NCI-H446 (cell line): ENCODE measurements around the gene LARGE1.

Experiments used
- DNase-seq, 2 experiments: peaks; one replicate each; lab custom pipeline; 2025; lab: John Stamatoyannopoulos, UW

LARGE1 gene

GRCh38 chr22:33657670-33658069 lies 262.6 kb downstream of the LARGE1 start:
- no peak for DNase-seq

- DNase-seq, result no peak
These were observed 263.3 kb downstream of the LARGE1 start for GRCh38 chr22:33656808-33657628.

- DNase-seq, result no peak
These were observed 265.9 kb downstream of the LARGE1 start for GRCh38 chr22:33654173-33654895.

GRCh38 chr22:33653532-33654063 lies 266.7 kb downstream of the LARGE1 start:
- DNase-seq, result no peak

- DNase-seq, result no peak
These were observed 267.7 kb downstream of the LARGE1 start for GRCh38 chr22:33652615-33653014.

DNA sequence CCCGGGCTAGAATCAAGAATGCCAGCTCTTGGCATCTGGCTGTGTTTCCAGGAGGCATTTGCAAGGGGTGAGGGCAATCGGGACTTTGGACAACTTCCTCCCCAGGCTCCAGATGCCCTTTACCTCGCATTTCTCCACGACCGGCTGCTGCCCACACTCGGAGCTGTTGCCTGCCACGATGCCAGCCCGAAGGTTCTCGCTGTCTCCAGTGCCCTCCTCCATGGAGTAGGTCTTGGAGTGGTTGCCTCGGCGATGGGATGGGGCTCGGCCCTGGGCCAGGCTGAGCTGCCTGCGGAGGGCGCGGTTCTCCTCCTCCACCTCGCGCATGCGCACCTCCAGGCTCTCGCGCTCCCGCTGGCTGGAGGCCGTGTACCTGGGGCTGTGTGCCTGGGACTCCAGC lies 270.0 kb downstream of the LARGE1 start:
- DNase-seq, result no peak

GRCh38 chr22:33648478-33648877 lies 271.8 kb downstream of the LARGE1 start:
- no peak for DNase-seq

GRCh38 chr22:33640900-33641299 lies 279.4 kb downstream of the LARGE1 start:
- no peak for DNase-seq

DNA sequence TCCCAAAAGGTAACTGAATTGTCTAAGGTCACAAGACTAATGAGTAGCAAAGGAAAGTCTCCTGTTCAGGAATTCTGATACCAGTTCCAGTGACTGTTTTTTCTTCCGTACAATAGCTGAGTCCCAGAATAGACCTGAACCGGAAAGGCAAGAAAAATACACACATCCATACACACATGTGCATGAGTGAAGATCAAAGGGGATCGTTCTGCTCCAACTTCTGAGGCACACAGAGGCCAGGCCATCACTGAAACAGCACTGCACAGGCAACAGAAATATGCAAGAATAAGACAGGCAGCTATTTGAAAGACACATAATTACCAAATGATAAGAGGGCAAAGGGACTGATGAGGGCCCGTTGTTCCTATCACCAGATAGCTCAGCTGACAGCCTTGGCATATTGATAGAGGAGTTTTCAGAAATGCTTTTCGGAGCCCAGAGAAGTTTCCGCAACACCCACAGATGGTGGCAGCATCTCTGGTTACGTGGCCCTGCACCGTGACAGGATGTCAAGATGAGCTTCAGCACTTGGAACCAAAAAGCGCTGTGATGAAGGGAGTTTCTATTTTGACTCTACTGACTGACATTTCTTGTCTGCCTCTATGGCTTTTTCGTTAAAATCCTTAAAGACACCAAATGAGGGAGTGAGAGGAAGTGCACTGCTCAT lies 280.6 kb downstream of the LARGE1 start:
- no peak for DNase-seq

DNA sequence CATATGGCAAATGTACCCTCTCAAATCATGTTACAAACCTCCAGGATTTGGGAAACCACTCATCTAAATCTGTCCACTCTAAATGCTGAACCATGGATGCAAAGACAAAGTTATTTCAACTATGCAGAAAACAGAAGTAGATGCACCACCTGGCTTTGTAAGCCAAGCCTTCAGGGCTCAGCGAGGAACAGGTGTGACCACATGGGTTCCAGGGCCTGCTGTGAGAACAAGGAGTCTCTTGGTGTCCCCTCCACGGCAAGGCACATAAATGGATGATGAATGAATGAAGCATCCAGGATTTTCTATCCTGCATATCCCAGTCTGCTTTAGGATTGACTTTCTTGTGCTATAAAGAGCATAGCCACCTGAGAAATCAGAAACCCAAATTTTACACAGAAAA lies 284.5 kb downstream of the LARGE1 start:
- no peak for DNase-seq

- DNase-seq, result no peak
These were observed 288.5 kb downstream of the LARGE1 start for GRCh38 chr22:33631777-33632176.

DNA sequence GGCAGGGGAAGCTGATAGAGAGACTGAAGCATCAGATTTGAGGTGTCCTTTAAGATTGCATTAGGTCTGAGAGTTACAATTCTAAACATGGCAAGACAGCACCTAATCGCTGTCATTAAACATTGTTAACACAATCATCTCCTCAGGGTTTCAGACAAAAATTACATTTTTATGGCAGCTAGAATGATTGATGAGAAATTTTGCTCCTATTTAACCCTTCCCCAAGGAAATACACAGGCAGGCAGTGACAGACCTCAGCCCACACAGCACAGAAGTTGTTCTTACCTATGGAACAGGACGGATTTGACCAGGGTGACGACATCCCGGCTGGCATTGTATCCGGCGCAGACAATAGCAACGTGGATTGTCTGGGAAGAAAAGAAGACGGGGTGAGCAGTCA lies 294.3 kb downstream of the LARGE1 start:
- DNase-seq, result no peak

- DNase-seq, result no peak
These were observed 300.2 kb downstream of the LARGE1 start for GRCh38 chr22:33620085-33620484.

- no peak for DNase-seq
These were observed 313.8 kb downstream of the LARGE1 start for GRCh38 chr22:33606504-33606903.

- no peak for DNase-seq
These were observed 314.6 kb downstream of the LARGE1 start for GRCh38 chr22:33605666-33606065.

- no peak for DNase-seq
These were observed 315.1 kb downstream of the LARGE1 start for GRCh38 chr22:33605221-33605620.

- DNase-seq, result no peak
These were observed 319.2 kb downstream of the LARGE1 start for GRCh38 chr22:33601062-33601461.

DNA sequence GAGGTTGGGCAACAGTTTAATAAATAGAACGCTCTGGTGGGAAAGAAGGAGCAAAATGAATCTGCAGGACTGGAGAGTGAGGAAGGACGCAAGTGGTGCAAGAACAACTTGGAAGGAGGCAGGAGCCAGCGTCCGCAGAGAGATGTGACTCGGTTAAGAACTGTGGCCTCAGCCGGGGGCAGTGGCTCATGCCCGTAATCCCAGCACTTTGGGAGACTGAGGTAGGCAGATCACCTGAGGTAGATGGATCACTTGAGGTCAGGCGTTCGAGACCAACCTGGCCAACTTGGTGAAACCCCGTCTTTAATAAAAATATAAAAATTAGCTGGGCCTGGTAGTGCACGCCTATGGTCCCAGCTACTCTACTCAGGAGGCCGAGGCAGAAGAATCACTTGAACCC lies 319.7 kb downstream of the LARGE1 start:
- DNase-seq, result no peak

GRCh38 chr22:33600113-33600512 lies 320.2 kb downstream of the LARGE1 start:
- no peak for DNase-seq

DNA sequence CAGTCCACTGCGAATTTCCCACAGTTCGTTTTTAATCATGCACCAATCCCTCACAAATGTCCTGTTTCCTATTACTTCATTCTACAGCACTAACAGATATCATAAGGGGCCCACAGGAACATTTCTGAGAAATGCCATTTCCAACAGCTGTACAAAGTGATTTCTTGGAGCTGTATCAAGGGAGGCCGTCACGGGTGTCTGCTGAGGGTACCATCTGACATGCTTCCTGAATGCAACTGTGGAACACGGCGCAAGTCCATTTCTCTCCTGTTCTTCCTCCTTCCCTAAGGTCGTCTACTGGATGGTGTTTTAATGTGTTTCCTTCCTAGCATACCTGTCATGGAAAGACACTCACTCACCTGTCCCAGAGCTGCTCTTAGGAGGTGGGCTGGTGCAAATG lies 320.7 kb downstream of the LARGE1 start:
- DNase-seq, result no peak

- no peak for DNase-seq
These were observed 321.5 kb downstream of the LARGE1 start for GRCh38 chr22:33598821-33599220.

GRCh38 chr22:33597274-33597985 lies 322.8 kb downstream of the LARGE1 start:
- no peak for DNase-seq
